Coronary artery (tissue), 2 donors: ENCODE data around the gene KCNIP2.
A peak's percentile ranks its signal among the peaks of the same experiment; 100 is the strongest.

Source experiments
- DNase-seq: peaks from one replicate; pipeline ENCODE4 v3.0.0-alpha.2; 2017; ENCODE audit warnings: low spot score
- H3K27ac ChIP-seq, 2 donors: fragments of 200-600 bp; sonication (generic); one replicate each; pipeline ENCODE4 v1.5.1; 2016 to 2019
- H3K4me3 ChIP-seq: fragments of 200-600 bp; sonication (generic); 2 replicates; pipeline ENCODE4 v1.5.1; 2016; ENCODE audit warnings: mild to moderate bottlenecking, moderate library complexity
- TF ChIP-seq, protein P1 (sequence below): fragments of 200-600 bp; sonication (generic); IDR thresholded peaks from one replicate; pipeline ENCODE4 v1.5.1; 2019; ENCODE audit warnings: antibody characterized with exemption

The KCNIP2 gene

DNA sequence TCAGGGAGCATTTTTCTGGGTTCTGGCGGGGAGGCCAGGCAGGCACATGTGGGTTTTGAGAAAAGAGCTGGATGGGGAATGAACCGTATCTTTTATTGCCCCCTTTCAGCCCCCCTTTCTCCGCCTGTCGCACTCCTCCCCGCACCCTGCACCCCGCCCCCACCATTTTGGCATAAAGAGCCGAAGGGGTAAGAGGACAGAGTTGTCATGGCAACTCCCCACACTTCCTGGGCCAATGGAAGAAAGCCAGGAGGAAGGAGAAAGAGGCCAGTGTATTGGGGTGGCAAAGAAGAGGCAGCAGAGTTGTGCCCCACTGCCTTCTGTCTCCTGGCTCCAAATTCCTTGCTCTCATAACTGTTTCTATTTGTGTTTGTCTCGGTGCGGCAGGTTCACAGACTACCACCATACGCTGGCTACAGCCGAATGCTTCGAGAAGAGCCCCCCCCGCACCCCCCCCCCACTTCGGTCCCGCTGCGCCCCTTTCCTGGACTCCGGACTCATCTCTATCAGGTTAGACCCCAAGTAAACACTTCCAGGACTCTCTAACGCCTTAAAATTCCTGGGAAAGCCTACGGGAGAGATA is 3.4 kb downstream of the KCNIP2 start:
- TF ChIP-seq, protein P1, sequence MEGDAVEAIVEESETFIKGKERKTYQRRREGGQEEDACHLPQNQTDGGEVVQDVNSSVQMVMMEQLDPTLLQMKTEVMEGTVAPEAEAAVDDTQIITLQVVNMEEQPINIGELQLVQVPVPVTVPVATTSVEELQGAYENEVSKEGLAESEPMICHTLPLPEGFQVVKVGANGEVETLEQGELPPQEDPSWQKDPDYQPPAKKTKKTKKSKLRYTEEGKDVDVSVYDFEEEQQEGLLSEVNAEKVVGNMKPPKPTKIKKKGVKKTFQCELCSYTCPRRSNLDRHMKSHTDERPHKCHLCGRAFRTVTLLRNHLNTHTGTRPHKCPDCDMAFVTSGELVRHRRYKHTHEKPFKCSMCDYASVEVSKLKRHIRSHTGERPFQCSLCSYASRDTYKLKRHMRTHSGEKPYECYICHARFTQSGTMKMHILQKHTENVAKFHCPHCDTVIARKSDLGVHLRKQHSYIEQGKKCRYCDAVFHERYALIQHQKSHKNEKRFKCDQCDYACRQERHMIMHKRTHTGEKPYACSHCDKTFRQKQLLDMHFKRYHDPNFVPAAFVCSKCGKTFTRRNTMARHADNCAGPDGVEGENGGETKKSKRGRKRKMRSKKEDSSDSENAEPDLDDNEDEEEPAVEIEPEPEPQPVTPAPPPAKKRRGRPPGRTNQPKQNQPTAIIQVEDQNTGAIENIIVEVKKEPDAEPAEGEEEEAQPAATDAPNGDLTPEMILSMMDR = no peak
- DNase-seq = no peak
- Histone ChIP-seq H3K27ac (no peak overlapping the region), H3K4me3 (peak overlapping the region; percentile 46)

DNA sequence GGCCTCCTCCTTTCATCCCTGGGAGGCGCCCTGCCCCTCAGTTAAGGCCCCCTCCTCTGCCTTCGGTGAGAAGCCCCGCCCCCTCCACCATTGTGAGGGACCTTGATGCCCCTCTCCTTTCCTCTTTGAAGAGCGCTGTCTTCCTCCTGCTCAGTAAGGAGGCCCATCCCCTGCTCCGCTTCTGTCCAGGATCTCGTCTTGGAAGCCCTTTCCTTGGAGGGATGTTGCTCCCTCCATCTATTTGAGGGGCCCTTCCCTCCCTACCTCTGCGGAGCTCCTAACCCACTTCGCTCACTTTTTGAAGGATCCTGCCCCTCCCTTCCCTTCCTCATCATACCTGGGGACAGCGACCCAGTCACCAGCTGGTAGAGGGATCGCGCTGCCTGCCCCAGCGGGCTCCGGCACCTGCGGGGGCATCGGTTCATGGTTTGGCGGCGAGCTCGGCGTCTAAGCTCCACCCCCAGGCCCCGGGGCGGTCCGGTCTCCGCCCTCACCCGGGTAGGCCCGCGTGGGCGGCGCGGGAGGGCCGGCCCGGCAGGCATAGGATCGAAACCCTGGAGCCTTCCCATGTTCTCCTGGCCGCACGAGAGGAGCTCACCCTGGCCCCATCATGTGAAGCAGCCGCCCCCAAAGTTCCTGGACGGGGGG is 4.1 kb downstream of the KCNIP2 start:
- Histone ChIP-seq H3K27ac (no peak overlapping the region), H3K4me3 (peak overlapping the region; percentile 46)
- DNase-seq = no peak
- TF ChIP-seq, protein P1 = no peak

DNA sequence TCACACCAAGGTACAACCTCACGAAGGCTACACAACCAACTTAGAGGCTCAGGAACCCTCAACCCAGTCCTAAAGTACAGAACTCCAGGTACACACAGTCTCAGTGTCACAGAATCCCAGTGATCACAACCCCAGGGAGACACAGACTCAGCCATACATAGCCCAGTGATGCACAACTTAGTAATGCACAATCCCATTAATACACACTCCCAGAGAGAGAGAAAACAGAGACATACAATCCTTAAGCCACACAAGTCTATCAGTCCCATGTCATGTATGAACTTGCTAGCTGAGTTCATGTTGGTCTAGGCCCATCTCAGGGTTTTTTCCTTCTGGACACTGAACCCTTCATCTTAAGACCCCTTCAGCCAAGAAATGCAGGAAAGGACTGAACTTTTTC is 4.6 kb downstream of the KCNIP2 start:
- TF ChIP-seq, protein P1 = no peak
- no peak overlapping the region for H3K27ac ChIP-seq
- no peak overlapping the region for H3K4me3 ChIP-seq
- no peak for DNase-seq

DNA sequence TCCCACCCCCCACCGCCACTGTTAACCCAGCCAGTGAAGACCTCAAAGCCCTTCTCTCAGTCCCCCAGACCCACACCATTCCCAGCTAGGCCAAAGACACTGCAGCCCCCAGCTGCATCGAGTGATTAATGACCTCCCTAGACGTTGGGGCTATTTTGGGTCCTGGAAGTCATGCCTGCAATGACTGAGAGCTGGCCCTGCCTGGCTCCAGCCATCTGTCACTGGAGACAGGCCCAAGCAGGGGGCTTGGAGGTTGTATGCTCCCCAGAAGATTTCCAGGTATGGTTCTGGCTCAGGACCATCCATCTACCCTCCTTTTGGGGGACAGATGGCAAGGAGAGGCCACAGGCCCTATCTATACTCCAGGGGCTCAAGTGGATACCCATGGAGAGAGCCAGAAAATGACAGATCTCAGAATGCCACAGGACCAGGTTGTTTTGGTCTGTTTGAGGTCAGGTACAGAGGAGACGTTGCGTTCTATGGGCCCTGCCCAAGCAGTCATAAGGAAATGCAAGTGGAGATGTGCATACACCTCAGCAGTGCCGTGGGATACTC is 5.1 kb downstream of the KCNIP2 start:
- DNase-seq = no peak
- TF ChIP-seq, protein P1 = no peak
- Histone ChIP-seq H3K27ac (no peak overlapping the region), H3K4me3 (no peak overlapping the region)

DNA sequence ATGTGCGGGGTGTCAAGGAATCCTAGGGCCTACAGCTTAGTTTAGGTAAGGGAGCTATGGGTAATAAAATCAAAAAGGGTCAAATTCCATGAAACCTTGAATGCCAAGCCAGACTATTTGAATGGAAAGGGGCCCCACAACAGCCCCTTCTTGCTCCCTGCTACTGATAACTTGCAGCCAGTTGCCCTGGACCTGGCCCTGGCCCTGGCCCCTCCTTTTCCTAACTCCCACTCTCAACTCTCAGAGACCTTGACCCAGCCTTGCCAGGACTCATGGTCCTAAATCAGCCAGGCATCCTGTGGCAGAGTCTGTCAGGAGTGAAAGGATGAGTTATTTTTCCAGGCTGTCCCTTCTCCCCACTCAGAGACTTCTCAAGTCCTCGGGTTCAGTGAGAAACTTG is 5.9 kb downstream of the KCNIP2 start:
- no peak for DNase-seq
- no peak overlapping the region for H3K27ac ChIP-seq

DNA sequence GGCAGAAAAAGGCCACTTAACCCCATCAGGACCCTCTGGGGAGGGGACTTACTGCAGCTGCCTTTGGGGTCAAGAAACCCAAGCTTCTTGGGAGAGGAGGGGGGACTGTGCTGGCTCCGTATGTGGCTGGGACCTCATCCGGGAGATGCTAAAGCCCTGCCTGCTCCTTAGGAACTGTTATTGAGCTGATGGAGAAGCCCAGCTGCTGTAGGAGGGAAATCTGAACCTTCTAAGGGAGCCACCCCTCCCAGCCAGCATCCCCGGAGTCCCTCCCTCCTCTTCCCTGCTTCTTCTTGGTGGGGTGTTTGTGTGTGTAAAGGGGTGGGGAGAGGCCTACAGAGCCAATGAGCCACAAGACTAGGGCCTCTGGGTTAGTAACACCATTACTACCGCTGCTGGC is 8.2 kb downstream of the KCNIP2 start:
- Histone ChIP-seq H3K27ac (no peak overlapping the region), H3K4me3 (no peak overlapping the region)
- TF ChIP-seq, protein P1 = no peak
- no peak for DNase-seq

More for the DNA sequence above, 5.9 kb downstream of the KCNIP2 start:
- TF ChIP-seq, protein P1 = no peak
- no peak overlapping the region for H3K4me3 ChIP-seq

DNA sequence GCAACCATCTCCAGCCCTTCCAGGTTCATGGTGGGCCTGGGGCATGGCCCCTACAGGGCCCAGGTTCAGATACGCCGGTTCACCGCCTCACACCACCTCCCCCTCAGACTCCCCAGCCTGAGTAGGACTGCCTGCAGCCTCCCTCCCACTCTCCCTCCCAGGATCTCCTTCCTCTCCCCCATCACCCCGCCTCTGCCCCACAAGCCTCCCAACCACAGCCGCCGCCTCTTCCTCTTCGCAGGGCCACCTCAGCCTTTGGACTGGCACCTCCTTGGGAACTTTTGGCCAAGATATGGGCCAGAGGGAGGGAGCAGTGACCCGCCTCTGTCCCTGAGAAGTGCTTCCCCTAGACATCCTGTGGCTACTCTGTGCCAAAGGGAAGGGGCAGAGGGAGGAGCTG is 9.3 kb downstream of the KCNIP2 start:
- no peak for DNase-seq
- Histone ChIP-seq H3K4me3 (no peak overlapping the region), H3K27ac (no peak overlapping the region)
- TF ChIP-seq, protein P1 = no peak
